Measurements from ENCODE around the gene PCDH9. TPM values are rescaled to one million over a fixed set of nuclear protein-coding genes. Genes with fewer than 3 reads are reported as not detected.

The PCDH9 gene
- total RNA-seq, 1 experiment from 2014 or later, result 5.8 TPM

GRCh38 chr13:66313413-66313812 lies 916.7 kb downstream of the PCDH9 start:
- H3K27ac ChIP-seq (ENCODE audit: low read depth, low read length, poor library complexity, severe bottlenecking), result no peak overlapping the region
- no TSS peak for BruUV-seq (replicated peaks)
- DNase-seq (ENCODE audit: low spot score), result no peak
- no peaks in the 10 kb centered on the region for H3K27me3 ChIP-seq (replicated peaks; ENCODE audit: insufficient read depth, low read depth, low read length, poor library complexity)
- no peaks in the 10 kb centered on the region for H3K4me1 ChIP-seq (ENCODE audit: insufficient read depth, low read length, poor library complexity, severe bottlenecking)
- ChIA-PET POLR2A (ENCODE audit: low non-redundant PET) (no interaction called here), CTCF (no interaction called here)
- no peak for TF ChIP-seq EZH2 (IDR thresholded peaks at IDR 0.05; ENCODE audit: borderline replicate concordance, low read depth, low read length, poor library complexity, severe bottlenecking)
- TF ChIP-seq CTCF (conservative IDR thresholded peaks at IDR 0.05; ENCODE audit: low read depth, low read length), result no peak
- H3K4me3 ChIP-seq (ENCODE audit: low read depth, low read length, poor library complexity, severe bottlenecking), result no peak overlapping the region
- H3K36me3 ChIP-seq (ENCODE audit: insufficient read depth, low read length, poor library complexity, severe bottlenecking), result no peaks in the 10 kb centered on the region
- no peaks in the 10 kb centered on the region for H3K9me3 ChIP-seq (ENCODE audit: low read depth, low read length, poor library complexity, severe bottlenecking)
- intact Hi-C loops (cut with micrococcal nuclease; ENCODE audit: unreplicated experiment), result no loop called here

- H3K9me3 ChIP-seq (ENCODE audit: low read depth, low read length, poor library complexity, severe bottlenecking), result no peaks in the 10 kb centered on the region
- POLR2A ChIA-PET (ENCODE audit: low non-redundant PET), result no interaction called here
- H3K27ac ChIP-seq (ENCODE audit: low read depth, low read length, poor library complexity, severe bottlenecking), result no peak overlapping the region
- TF ChIP-seq EZH2 (IDR thresholded peaks at IDR 0.05; ENCODE audit: borderline replicate concordance, low read depth, low read length, poor library complexity, severe bottlenecking) (no peak), CTCF (conservative IDR thresholded peaks at IDR 0.05; ENCODE audit: low read depth, low read length) (no peak)
- H3K4me3 ChIP-seq (ENCODE audit: low read depth, low read length, poor library complexity, severe bottlenecking), result no peak overlapping the region
- H3K36me3 ChIP-seq (ENCODE audit: insufficient read depth, low read length, poor library complexity, severe bottlenecking), result no peaks in the 10 kb centered on the region
- CTCF ChIA-PET, result no interaction called here
- no peak for DNase-seq (ENCODE audit: low spot score)
- BruUV-seq (replicated peaks), result no TSS peak
- intact Hi-C loops (cut with micrococcal nuclease; ENCODE audit: unreplicated experiment), result no loop called here
- no peaks in the 10 kb centered on the region for H3K27me3 ChIP-seq (replicated peaks; ENCODE audit: insufficient read depth, low read depth, low read length, poor library complexity)
- no peaks in the 10 kb centered on the region for H3K4me1 ChIP-seq (ENCODE audit: insufficient read depth, low read length, poor library complexity, severe bottlenecking)
Observed at GRCh38 chr13:66312312-66313087, 917.6 kb downstream of the PCDH9 start.

GRCh38 chr13:66305961-66306617 lies 924.0 kb downstream of the PCDH9 start:
- TF ChIP-seq EZH2 (IDR thresholded peaks at IDR 0.05; ENCODE audit: borderline replicate concordance, low read depth, low read length, poor library complexity, severe bottlenecking), result no peak
- no peak for TF ChIP-seq CTCF (conservative IDR thresholded peaks at IDR 0.05; ENCODE audit: low read depth, low read length)
- ChIA-PET CTCF (no interaction called here), POLR2A (ENCODE audit: low non-redundant PET) (no interaction called here)
- Histone ChIP-seq H3K4me3 (ENCODE audit: low read depth, low read length, poor library complexity, severe bottlenecking) (no peak overlapping the region), H3K36me3 (ENCODE audit: insufficient read depth, low read length, poor library complexity, severe bottlenecking) (no peaks in the 10 kb centered on the region), H3K9me3 (ENCODE audit: low read depth, low read length, poor library complexity, severe bottlenecking) (no peaks in the 10 kb centered on the region), H3K27me3 (replicated peaks; ENCODE audit: insufficient read depth, low read depth, low read length, poor library complexity) (no peaks in the 10 kb centered on the region), H3K27ac (ENCODE audit: low read depth, low read length, poor library complexity, severe bottlenecking) (no peak overlapping the region), H3K4me1 (ENCODE audit: insufficient read depth, low read length, poor library complexity, severe bottlenecking) (no peaks in the 10 kb centered on the region)
- intact Hi-C loops (cut with micrococcal nuclease; ENCODE audit: unreplicated experiment), result no loop called here
- DNase-seq (ENCODE audit: low spot score), result no peak
- BruUV-seq (replicated peaks), result no TSS peak

All from A673 (cell line).